ENCODE results near the gene UBE2L6. TPM values are rescaled to one million over a fixed set of nuclear protein-coding genes. Genes with fewer than 3 reads are reported as not detected.
A peak's percentile ranks its signal among the peaks of the same experiment; 100 is the strongest.

UBE2L6 gene
- total RNA-seq, 1 experiment from 2014 or later = 30.4 TPM

DNA sequence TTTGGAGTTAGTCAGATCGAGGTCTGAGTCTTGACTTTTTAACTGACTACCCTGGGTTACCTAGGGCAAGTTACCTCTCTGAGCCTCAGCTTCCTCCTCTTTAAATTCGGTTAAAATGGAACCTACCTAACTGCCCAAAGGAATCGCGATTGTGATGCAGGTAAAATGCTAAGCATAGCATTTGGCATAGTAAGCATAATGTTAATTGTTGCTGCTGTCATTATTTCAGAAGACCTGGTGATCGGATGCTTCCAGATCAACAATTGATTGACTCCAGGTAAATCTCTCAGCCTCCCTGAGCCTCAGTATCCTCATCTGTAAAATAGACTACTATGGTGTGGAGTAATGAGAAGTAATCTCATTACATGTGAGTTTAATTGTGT, 51.4 kb downstream of the UBE2L6 start:
- Histone ChIP-seq H3K9me3 (ENCODE audit: low read depth, low read length, poor library complexity, severe bottlenecking) (no peaks in the 10 kb centered on the region), H3K4me3 (ENCODE audit: low read depth, low read length, poor library complexity, severe bottlenecking) (peak overlapping the region; percentile 76), H3K27me3 (replicated peaks; ENCODE audit: insufficient read depth, low read depth, low read length, poor library complexity) (no peaks in the 10 kb centered on the region), H3K27ac (ENCODE audit: low read depth, low read length, poor library complexity, severe bottlenecking) (no peak overlapping the region), H3K4me1 (ENCODE audit: insufficient read depth, low read length, poor library complexity, severe bottlenecking) (peaks cover 26% of the 10 kb centered on the region), H3K36me3 (ENCODE audit: insufficient read depth, low read length, poor library complexity, severe bottlenecking) (no peaks in the 10 kb centered on the region)
- TF ChIP-seq, protein P1, sequence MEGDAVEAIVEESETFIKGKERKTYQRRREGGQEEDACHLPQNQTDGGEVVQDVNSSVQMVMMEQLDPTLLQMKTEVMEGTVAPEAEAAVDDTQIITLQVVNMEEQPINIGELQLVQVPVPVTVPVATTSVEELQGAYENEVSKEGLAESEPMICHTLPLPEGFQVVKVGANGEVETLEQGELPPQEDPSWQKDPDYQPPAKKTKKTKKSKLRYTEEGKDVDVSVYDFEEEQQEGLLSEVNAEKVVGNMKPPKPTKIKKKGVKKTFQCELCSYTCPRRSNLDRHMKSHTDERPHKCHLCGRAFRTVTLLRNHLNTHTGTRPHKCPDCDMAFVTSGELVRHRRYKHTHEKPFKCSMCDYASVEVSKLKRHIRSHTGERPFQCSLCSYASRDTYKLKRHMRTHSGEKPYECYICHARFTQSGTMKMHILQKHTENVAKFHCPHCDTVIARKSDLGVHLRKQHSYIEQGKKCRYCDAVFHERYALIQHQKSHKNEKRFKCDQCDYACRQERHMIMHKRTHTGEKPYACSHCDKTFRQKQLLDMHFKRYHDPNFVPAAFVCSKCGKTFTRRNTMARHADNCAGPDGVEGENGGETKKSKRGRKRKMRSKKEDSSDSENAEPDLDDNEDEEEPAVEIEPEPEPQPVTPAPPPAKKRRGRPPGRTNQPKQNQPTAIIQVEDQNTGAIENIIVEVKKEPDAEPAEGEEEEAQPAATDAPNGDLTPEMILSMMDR (conservative IDR thresholded peaks at IDR 0.05; ENCODE audit: low read depth, low read length) = no peak
- TF ChIP-seq EZH2 (IDR thresholded peaks at IDR 0.05; ENCODE audit: borderline replicate concordance, low read depth, low read length, poor library complexity, severe bottlenecking) = no peak
- CTCF ChIA-PET = interaction anchor here (1.2 kb wide), 1 partner anchor 58 kb away, joined by 6 read pairs; no protein-coding TSS in a partner anchor
- DNase-seq (ENCODE audit: low spot score) = no peak
- intact Hi-C loops (cut with micrococcal nuclease; ENCODE audit: unreplicated experiment) = no loop called here
- POLR2A ChIA-PET (ENCODE audit: low non-redundant PET) = interaction anchor here (0.6 to 0.7 kb wide), 3 partner anchors 17 to 135 kb away, joined by 3 to 9 read pairs (median 3); no protein-coding TSS in a partner anchor
- no TSS peak for BruUV-seq (replicated peaks)

DNA sequence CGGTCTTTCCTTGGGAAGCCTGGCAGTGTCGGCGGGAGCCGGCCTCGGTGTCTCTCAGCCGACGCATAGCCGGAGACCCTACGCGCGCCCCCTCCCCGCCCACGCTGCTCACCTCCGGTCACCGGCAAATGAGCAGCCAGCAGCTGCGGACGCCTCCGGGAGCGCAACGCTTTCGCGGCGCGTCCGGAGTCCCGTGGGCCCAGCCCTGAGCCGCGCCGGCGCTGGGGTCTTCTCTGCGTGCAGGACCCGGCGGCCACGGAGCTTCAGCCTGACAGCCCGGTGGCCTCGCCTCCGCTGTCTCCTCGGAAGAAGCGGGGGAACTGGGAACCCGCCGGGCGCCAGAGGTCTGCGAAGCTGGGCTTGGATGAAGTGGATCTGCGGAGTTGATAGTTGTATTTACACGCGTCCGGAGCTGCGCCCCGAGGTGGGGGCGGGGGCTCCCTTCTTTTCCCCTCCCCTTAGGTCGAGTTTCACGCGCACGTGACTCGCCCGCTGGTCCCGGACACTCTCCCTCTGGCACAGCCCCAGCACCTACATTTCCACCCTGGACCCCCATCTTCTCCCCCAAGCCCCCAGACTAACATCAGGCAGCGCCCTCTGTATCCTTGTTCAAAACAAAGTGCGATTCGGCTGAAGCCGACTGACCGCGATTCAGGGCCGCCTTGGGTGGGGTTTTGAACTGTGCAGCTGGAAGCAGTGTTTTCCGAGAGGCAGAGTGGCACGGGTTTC, 52.0 kb downstream of the UBE2L6 start, which contains the start of gene SLC43A1:
Gene SLC43A1, minus strand, starts transcription at position 371 of the 729 bp plus-strand sequence. CDS start 1,591 bp downstream, outside the sequence.
- peak within 1 kb of the TSS; percentile 76 for H3K4me3 ChIP-seq (ENCODE audit: low read depth, low read length, poor library complexity, severe bottlenecking)
- H3K27ac ChIP-seq (ENCODE audit: low read depth, low read length, poor library complexity, severe bottlenecking) = peak within 1 kb of the TSS; percentile 63
- H3K36me3 ChIP-seq (ENCODE audit: insufficient read depth, low read length, poor library complexity, severe bottlenecking) = no peaks in the 10 kb centered on the region
- no peak for TF ChIP-seq EZH2 (IDR thresholded peaks at IDR 0.05; ENCODE audit: borderline replicate concordance, low read depth, low read length, poor library complexity, severe bottlenecking)
- TF ChIP-seq, protein P1 (conservative IDR thresholded peaks at IDR 0.05; ENCODE audit: low read depth, low read length) = 0 out of 2 replicates have a peak, but pooled peaks have one; percentile 16
- H3K4me1 ChIP-seq (ENCODE audit: insufficient read depth, low read length, poor library complexity, severe bottlenecking) = peaks cover 28% of the 10 kb centered on the region
- H3K9me3 ChIP-seq (ENCODE audit: low read depth, low read length, poor library complexity, severe bottlenecking) = no peaks in the 10 kb centered on the region
- intact Hi-C loops (cut with micrococcal nuclease; ENCODE audit: unreplicated experiment) = no loop called here
- no TSS peak for BruUV-seq (replicated peaks)
- DNase-seq (ENCODE audit: low spot score) = peak; percentile 69
- H3K27me3 ChIP-seq (replicated peaks; ENCODE audit: insufficient read depth, low read depth, low read length, poor library complexity) = no peaks in the 10 kb centered on the region
- POLR2A ChIA-PET (ENCODE audit: low non-redundant PET) = interaction anchor here (0.6 to 0.7 kb wide), 3 partner anchors 18 to 135 kb away, joined by 3 to 9 read pairs (median 3); no protein-coding TSS in a partner anchor
- CTCF ChIA-PET = interaction anchor here (0.7 to 1.3 kb wide), 3 partner anchors 11 to 131 kb away, joined by 4 to 6 read pairs (median 6); no protein-coding TSS in a partner anchor

DNA sequence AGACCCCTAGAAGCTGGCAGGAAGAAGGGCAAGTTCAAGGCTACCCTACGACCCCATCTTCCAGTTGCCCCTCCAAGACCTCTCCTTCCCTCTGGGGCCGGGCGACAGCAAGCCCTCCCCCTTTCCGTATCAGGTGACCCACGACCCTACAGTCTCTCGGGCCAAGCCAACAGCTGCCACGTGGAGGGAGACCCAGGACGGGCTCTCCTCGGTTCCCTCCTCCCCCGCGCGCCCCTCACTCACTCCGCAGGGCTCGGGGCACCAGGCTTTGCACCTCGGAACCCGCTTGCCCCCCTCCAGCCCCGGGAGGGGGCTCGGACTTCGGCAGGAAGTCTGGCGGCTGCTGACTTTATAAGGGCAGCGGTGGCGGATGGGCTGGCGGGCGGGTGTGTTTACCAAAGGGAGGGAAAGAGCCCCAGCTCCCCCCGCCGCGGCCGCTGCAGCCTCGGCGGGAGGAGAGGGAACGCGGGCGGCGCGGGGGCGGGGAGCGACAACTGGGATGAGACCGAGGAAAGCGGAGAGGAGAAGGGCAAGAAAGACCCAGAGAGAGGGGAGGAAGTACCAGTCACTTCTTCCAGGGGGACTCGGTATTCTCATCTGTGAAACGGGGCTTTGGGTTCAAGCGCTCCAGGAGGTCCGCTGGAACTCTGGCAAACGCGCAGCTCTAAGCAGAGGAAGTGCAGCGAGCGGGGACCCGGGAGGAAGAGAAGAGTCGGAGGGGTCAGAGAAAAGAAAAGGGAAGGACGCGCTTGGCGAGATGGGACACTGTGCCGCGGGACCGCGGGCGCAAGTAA, 52.7 kb downstream of the UBE2L6 start:
- Histone ChIP-seq H3K4me1 (ENCODE audit: insufficient read depth, low read length, poor library complexity, severe bottlenecking) (peaks cover 28% of the 10 kb centered on the region), H3K9me3 (ENCODE audit: low read depth, low read length, poor library complexity, severe bottlenecking) (no peaks in the 10 kb centered on the region), H3K27me3 (replicated peaks; ENCODE audit: insufficient read depth, low read depth, low read length, poor library complexity) (no peaks in the 10 kb centered on the region), H3K36me3 (ENCODE audit: insufficient read depth, low read length, poor library complexity, severe bottlenecking) (no peaks in the 10 kb centered on the region), H3K4me3 (ENCODE audit: low read depth, low read length, poor library complexity, severe bottlenecking) (peak overlapping the region; percentile 76), H3K27ac (ENCODE audit: low read depth, low read length, poor library complexity, severe bottlenecking) (peak overlapping the region; percentile 63)
- intact Hi-C loops (cut with micrococcal nuclease; ENCODE audit: unreplicated experiment) = no loop called here
- TF ChIP-seq, protein P1 (conservative IDR thresholded peaks at IDR 0.05; ENCODE audit: low read depth, low read length) = no peak
- no peak for TF ChIP-seq EZH2 (IDR thresholded peaks at IDR 0.05; ENCODE audit: borderline replicate concordance, low read depth, low read length, poor library complexity, severe bottlenecking)
- POLR2A ChIA-PET (ENCODE audit: low non-redundant PET) = no interaction called here
- CTCF ChIA-PET = interaction anchor here (0.7 to 1.3 kb wide), 3 partner anchors 12 to 132 kb away, joined by 4 to 6 read pairs (median 6); no protein-coding TSS in a partner anchor
- BruUV-seq (replicated peaks) = no TSS peak
- DNase-seq (ENCODE audit: low spot score) = peak; percentile 43
